K562 (cell line): ENCODE results near the gene CDK5RAP3. TPM values are rescaled to one million over a fixed set of nuclear protein-coding genes. Genes with fewer than 3 reads are reported as not detected.
A peak's percentile ranks its signal among the peaks of the same experiment; 100 is the strongest.

Experiments used
- ADNP ChIP-seq: fragments of 200-800 bp; sonication (Bioruptor generic); IDR thresholded peaks from 2 replicates; pipeline ENCODE4 v1.6.1; 2016; ENCODE audit warnings: missing genetic modification characterization, missing compliant biosample characterization
- C11orf30 ChIP-seq: fragments of 450-650 bp; IDR thresholded peaks from 2 replicates; pipeline ENCODE4 v1.6.1; 2016; ENCODE audit warnings: low read depth, mild to moderate bottlenecking
- CBFA2T2 ChIP-seq: fragments of 450-650 bp; conservative IDR thresholded peaks from 2 replicates; pipeline ENCODE4 v1.6.1; 2017; ENCODE audit warnings: mild to moderate bottlenecking
- CC2D1A ChIP-seq: fragments of 450-650 bp; IDR thresholded peaks from 2 replicates; pipeline ENCODE4 v1.6.1; 2017; ENCODE audit warnings: mild to moderate bottlenecking
- CHD1 ChIP-seq: fragments of 200-600 bp; sonication (generic); IDR thresholded peaks from one replicate; pipeline ENCODE4 v1.6.1; 2012; ENCODE audit warnings: mild to moderate bottlenecking, moderate library complexity, low read length, inconsistent platforms
- CHD4 ChIP-seq: fragments of 200-600 bp; sonication (generic); IDR thresholded peaks from 3 replicates; pipeline ENCODE4 v1.6.1; 2012; ENCODE audit warnings: low read depth, mild to moderate bottlenecking, mixed read lengths, low read length, inconsistent platforms; ENCODE audit not compliant: insufficient read depth, insufficient replicate concordance, poor library complexity, severe bottlenecking
- EGR1 ChIP-seq: fragments of 450-650 bp; conservative IDR thresholded peaks from 2 replicates; pipeline ENCODE4 v1.6.1; 2017; ENCODE audit warnings: mild to moderate bottlenecking
- FOS ChIP-seq: IDR thresholded peaks from 3 replicates; pipeline ENCODE4 v1.6.1; 2011; ENCODE audit not compliant: insufficient read length; ENCODE audit errors: extremely low read depth
- HDAC2 ChIP-seq: fragments of 450-650 bp; IDR thresholded peaks from 2 replicates; pipeline ENCODE4 v1.6.1; 2016; ENCODE audit warnings: mild to moderate bottlenecking
- NELFE ChIP-seq: IDR thresholded peaks from 2 replicates; pipeline ENCODE4 v1.6.1; 2011; ENCODE audit warnings: mild to moderate bottlenecking; ENCODE audit not compliant: insufficient read depth, insufficient read length
- PTRF ChIP-seq: fragments of 450-650 bp; IDR thresholded peaks from 2 replicates; pipeline ENCODE4 v1.6.1; 2016; ENCODE audit warnings: mild to moderate bottlenecking, missing genetic modification characterization, missing compliant biosample characterization
- RAD51 ChIP-seq: fragments of 450-650 bp; IDR thresholded peaks from 2 replicates; pipeline ENCODE4 v1.7.1; 2016; ENCODE audit warnings: low read depth, mild to moderate bottlenecking, borderline replicate concordance
- SIX5 ChIP-seq, 2 experiments: IDR thresholded peaks; 2 replicates each; pipeline ENCODE4 v1.6.1; 2011; ENCODE audit warnings: low read length in 2 of 2, borderline replicate concordance in 1 of 2, low read depth in 1 of 2, mild to moderate bottlenecking in 1 of 2, moderate library complexity in 1 of 2; ENCODE audit not compliant: insufficient read depth in 1 of 2
- SMAD1 ChIP-seq: fragments of 150-350 bp; IDR thresholded peaks from 2 replicates; pipeline ENCODE4 v1.6.1; 2014; ENCODE audit warnings: low read length, low read depth; ENCODE audit not compliant: partially characterized antibody
- SP2 ChIP-seq: IDR thresholded peaks from 2 replicates; pipeline ENCODE4 v1.6.1; 2011; ENCODE audit warnings: mild to moderate bottlenecking, low read depth, low read length, moderate library complexity; ENCODE audit not compliant: poor library complexity, severe bottlenecking; ENCODE audit errors: extremely low read depth
- ZNF316 ChIP-seq: fragments of 450-650 bp; IDR thresholded peaks from 2 replicates; pipeline ENCODE4 v1.6.1; 2016
- ZNF584 ChIP-seq: fragments of 200-800 bp; sonication (Bioruptor generic); IDR thresholded peaks from 2 replicates; pipeline ENCODE4 v1.6.1; 2016; ENCODE audit warnings: low read depth, mild to moderate bottlenecking, missing genetic modification characterization, missing compliant biosample characterization
- polyA plus RNA-seq, 8 experiments: library from polyadenylated mRNA; depleted of rRNA in 4 of 8; stranded (reverse) in 5 of 8; unstranded in 3 of 8; fragments of >200 nt; fragmentation: Nextera tagmentation in 2 of 8; fragmentation: Illumina TruSeq in 1 of 8; extraction: Ambion mirVana in 2 of 8; extraction: Trizol in 1 of 8; gene quantifications; 2 replicates each; pipeline versions ENCODE4 v1.2.1 to v1.2.3, GENCODE V29; 2011 to 2014; ENCODE audit warnings: inconsistent platforms in 1 of 8, missing spikeins in 1 of 8
- total RNA-seq, 7 experiments: library from RNA; depleted of rRNA in 6 of 7; stranded (reverse); fragments of >200 nt in 6 of 7; fragmentation: Illumina TruSeq in 2 of 7; extraction: Trizol in 2 of 7; gene quantifications; 2 replicates each; pipeline versions ENCODE4 v1.2.1 to v1.2.3, GENCODE V29; 2011 to 2021; ENCODE audit warnings: low replicate concordance in 1 of 7
- TF ChIP-seq, protein P1 (sequence below): fragments of 250-450 bp; sonication (Bioruptor Pico); IDR thresholded peaks from 2 replicates; pipeline ENCODE4 v1.4.0; 2020; ENCODE audit warnings: mild to moderate bottlenecking, moderate library complexity
- TF ChIP-seq, protein P2 (sequence below): fragments of 450-650 bp; IDR thresholded peaks from 2 replicates; pipeline ENCODE4 v1.6.1; 2017; ENCODE audit warnings: antibody characterized with exemption
- TF ChIP-seq, protein P3 (sequence below), 2 experiments: fragments of 450-650 bp in 1 of 2; sonication (generic) in 1 of 2; formaldehyde crosslinking in 1 of 2; IDR thresholded peaks in 1 of 2; conservative IDR thresholded peaks in 1 of 2; 2 replicates each; pipeline versions ENCODE4 v1.6.1 to v1.8.1; 2016 to 2023; ENCODE audit warnings: mild to moderate bottlenecking in 2 of 2, moderate library complexity in 2 of 2, inconsistent platforms in 1 of 2, missing genetic modification reagents in 1 of 2
- TF ChIP-seq, protein P4 (sequence below): fragments of 450-650 bp; IDR thresholded peaks from 2 replicates; pipeline ENCODE4 v1.6.1; 2016; ENCODE audit warnings: borderline replicate concordance

CDK5RAP3 gene
- total and polyA plus RNA-seq, 9 of the 15 experiments (the other 6 are each of a cell fraction or from before 2014, with no cell fraction given) = 44.2 to 202 (median 91.5) TPM

DNA sequence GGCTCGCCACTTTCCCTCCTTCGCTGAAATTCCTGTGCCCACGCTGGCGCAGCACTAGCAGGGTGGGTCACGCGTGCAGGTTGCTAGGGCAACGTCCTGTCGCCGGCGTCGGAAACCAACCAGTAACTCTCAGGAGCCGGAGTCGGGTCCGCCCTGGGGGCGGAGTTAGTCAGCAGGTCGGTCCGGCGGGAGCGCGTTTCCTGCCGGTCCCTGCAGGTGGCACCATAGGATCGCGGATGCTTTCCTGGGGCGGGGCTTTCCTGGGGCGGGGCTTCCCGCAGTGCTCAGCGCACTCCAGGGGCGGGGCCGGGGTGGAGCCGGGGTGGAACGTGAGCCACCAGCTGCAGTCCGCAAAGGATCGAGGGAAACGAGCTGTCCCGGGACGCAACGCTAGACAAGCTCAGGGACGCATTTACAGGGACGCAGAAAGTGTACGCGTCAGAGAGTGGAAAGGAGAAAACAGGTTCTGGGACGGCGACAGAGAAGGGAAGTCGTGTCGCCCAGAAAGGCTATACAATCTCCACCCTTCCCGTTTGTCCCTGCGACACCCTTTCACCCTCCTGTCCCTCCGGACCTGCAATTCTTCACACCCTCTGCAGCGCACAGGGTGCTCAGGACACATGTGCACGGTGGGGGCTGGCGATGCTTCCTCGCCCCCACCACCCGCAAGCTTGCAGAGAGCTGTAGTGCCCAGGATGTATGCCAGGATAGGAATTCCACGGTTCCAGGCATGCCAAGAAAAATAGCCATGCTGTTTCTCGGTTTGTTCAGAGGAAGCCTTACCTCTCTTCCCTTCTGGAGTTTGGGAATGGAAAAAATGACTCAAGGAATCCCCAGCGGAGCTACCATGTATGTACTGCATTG, 54.4 kb downstream of the CDK5RAP3 start (continued):
- TF ChIP-seq RAD51 (peak; percentile 65), HDAC2 (peak; percentile 17; the same call in 1 of the 2 replicates), CHD1 (no peak), NELFE (no peak), FOS (no peak), SIX5 (IDR thresholded peaks at IDR 0.05; ENCODE audit: borderline replicate concordance in 1 of 2, insufficient read depth in 1 of 2, low read depth in 1 of 2, low read length in 2 of 2) (no peak), ADNP (tag) (no peak), C11orf30 (no peak), CC2D1A (peak; percentile 58; the same call in 1 of the 2 replicates), SP2 (no peak), EGR1 (peak; percentile 76), PTRF (tag) (no peak), ZNF316 (no peak), CBFA2T2 (no peak), SMAD1 (no peak), CHD4 (no peak), ZNF584 (CRISPR knock-in tag) (no peak)
- TF ChIP-seq, protein P1, sequence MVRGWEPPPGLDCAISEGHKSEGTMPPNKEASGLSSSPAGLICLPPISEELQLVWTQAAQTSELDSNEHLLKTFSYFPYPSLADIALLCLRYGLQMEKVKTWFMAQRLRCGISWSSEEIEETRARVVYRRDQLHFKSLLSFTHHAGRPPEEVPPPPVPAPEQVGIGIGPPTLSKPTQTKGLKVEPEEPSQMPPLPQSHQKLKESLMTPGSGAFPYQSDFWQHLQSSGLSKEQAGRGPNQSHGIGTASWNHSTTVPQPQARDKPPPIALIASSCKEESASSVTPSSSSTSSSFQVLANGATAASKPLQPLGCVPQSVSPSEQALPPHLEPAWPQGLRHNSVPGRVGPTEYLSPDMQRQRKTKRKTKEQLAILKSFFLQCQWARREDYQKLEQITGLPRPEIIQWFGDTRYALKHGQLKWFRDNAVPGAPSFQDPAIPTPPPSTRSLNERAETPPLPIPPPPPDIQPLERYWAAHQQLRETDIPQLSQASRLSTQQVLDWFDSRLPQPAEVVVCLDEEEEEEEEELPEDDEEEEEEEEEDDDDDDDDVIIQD (CRISPR knock-in tag) = no peak
- TF ChIP-seq, protein P2, sequence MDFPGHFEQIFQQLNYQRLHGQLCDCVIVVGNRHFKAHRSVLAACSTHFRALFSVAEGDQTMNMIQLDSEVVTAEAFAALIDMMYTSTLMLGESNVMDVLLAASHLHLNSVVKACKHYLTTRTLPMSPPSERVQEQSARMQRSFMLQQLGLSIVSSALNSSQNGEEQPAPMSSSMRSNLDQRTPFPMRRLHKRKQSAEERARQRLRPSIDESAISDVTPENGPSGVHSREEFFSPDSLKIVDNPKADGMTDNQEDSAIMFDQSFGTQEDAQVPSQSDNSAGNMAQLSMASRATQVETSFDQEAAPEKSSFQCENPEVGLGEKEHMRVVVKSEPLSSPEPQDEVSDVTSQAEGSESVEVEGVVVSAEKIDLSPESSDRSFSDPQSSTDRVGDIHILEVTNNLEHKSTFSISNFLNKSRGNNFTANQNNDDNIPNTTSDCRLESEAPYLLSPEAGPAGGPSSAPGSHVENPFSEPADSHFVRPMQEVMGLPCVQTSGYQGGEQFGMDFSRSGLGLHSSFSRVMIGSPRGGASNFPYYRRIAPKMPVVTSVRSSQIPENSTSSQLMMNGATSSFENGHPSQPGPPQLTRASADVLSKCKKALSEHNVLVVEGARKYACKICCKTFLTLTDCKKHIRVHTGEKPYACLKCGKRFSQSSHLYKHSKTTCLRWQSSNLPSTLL = no peak
- TF ChIP-seq, protein P3, sequence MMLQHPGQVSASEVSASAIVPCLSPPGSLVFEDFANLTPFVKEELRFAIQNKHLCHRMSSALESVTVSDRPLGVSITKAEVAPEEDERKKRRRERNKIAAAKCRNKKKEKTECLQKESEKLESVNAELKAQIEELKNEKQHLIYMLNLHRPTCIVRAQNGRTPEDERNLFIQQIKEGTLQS (IDR thresholded peaks at IDR 0.05) = no peak
- TF ChIP-seq, protein P3 (CRISPR knock-in tag; conservative IDR thresholded peaks at IDR 0.05) = no peak; the same call in 1 of the 2 replicates
- TF ChIP-seq, protein P4, sequence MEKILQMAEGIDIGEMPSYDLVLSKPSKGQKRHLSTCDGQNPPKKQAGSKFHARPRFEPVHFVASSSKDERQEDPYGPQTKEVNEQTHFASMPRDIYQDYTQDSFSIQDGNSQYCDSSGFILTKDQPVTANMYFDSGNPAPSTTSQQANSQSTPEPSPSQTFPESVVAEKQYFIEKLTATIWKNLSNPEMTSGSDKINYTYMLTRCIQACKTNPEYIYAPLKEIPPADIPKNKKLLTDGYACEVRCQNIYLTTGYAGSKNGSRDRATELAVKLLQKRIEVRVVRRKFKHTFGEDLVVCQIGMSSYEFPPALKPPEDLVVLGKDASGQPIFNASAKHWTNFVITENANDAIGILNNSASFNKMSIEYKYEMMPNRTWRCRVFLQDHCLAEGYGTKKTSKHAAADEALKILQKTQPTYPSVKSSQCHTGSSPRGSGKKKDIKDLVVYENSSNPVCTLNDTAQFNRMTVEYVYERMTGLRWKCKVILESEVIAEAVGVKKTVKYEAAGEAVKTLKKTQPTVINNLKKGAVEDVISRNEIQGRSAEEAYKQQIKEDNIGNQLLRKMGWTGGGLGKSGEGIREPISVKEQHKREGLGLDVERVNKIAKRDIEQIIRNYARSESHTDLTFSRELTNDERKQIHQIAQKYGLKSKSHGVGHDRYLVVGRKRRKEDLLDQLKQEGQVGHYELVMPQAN = peak; percentile 85; the same call in 1 of the 2 replicates
